Measurements from ENCODE around the gene OR8U1.
"Not testable (repeated sequence)": the region's sequence is repeated elsewhere in the genome, so short reads cannot be mapped to it uniquely, and the experiment has no call there.

Gene OR8U1

DNA sequence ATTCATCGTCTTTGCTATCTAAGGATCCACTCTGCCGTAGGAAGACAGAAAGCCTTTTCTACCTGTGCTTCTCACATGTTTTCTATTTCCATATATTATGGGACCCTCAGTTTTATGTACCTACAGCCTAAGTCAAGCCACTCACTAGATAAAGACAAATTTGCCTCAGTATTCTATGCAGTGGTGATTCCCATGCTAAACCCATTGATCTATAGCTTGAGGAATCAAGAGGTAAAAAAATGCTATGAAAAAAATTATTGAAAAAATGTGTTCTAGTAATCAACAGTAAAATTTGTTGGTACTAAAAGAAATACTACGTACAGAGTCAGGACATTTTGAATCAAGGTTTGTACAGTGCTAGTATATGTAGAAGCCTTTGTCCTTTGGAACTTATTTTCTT, 19.0 kb downstream of the OR8U1 start:
- Histone ChIP-seq H3K27ac (no peak overlapping the region), H3K4me3 (no peak overlapping the region)
- TF ChIP-seq, protein P1, sequence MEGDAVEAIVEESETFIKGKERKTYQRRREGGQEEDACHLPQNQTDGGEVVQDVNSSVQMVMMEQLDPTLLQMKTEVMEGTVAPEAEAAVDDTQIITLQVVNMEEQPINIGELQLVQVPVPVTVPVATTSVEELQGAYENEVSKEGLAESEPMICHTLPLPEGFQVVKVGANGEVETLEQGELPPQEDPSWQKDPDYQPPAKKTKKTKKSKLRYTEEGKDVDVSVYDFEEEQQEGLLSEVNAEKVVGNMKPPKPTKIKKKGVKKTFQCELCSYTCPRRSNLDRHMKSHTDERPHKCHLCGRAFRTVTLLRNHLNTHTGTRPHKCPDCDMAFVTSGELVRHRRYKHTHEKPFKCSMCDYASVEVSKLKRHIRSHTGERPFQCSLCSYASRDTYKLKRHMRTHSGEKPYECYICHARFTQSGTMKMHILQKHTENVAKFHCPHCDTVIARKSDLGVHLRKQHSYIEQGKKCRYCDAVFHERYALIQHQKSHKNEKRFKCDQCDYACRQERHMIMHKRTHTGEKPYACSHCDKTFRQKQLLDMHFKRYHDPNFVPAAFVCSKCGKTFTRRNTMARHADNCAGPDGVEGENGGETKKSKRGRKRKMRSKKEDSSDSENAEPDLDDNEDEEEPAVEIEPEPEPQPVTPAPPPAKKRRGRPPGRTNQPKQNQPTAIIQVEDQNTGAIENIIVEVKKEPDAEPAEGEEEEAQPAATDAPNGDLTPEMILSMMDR (IDR thresholded peaks at IDR 0.05): no peak
- DNase-seq (ENCODE audit: low spot score): no peak

DNA sequence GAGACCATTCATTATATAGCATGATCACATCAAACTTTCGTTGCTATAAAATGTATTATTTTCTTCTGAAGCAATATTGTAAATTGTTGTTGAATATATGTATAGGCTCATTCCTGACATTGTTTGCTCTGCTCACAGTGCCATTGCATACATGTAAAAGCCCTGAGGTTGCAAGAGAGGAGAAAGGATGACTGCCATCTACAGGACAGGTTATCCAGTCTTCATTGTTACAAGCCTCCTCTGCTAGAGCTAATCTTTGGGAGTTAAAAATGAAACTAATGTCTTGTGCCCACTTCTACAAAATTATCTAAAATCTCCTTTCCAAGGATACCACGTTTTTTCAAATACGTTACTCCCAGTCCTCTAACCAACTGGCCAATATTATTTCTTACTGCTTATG, 20.6 kb downstream of the OR8U1 start:
- Histone ChIP-seq H3K4me3 (no peak overlapping the region), H3K27ac (no peak overlapping the region)
- TF ChIP-seq, protein P1 (IDR thresholded peaks at IDR 0.05): no peak
- DNase-seq (ENCODE audit: low spot score): no peak

DNA sequence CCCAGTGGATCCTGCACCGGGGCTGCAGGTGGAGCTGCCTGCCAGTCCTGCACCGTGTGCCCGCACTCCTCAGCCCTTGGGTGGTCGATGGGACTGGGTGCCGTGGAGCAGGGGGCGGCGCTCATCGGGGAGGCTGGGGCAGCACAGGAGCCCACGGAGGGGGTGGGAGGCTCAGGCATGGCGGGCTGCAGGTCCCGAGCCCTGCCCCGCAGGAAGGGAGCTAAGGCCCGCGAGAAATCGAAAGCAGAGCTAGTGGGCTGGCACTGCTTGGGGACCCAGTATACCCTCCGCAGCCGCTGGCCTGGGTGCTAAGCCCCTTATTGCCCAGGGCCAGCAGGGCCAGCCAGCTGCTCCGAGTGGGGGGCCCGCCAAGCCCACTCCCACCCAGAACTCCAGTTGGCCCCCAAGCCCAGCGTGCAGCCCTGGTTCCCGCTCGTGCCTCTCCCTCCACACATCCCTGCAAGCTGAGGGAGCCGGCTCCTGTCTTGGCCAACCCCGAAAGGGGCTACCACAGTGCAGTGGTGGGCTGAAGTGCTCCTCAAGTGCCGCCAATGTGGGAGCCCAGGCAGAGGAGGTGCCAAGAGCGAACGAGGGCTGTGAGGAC, 26.5 kb downstream of the OR8U1 start:
- DNase-seq (ENCODE audit: low spot score): not testable (repeated sequence)

DNA sequence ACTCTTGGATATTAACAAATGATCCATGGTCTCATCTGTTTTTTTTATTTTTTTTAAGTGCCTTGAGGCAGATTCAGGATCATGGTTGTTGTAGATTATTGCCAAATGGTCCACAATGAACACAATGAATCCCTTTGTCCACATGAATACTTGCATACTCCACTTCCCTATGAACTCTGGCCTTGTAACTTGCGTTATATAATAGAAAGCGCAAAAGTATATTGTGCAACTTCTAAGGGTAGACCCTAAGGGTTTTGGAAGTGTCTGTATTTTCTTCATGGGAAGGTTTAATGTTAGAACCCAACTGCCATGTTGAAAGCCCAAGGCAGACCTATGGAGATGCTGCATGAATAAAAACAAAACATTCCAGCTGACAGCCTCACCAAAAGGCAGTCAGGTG, 29.0 kb downstream of the OR8U1 start:
- H3K4me3 ChIP-seq: no peak overlapping the region
- no peak overlapping the region for H3K27ac ChIP-seq
- TF ChIP-seq, protein P1 (IDR thresholded peaks at IDR 0.05): no peak
- no peak for DNase-seq (ENCODE audit: low spot score)

More for the DNA sequence above, 26.5 kb downstream of the OR8U1 start:
- H3K4me3 ChIP-seq, H3K27ac ChIP-seq: not testable (repeated sequence)

DNA sequence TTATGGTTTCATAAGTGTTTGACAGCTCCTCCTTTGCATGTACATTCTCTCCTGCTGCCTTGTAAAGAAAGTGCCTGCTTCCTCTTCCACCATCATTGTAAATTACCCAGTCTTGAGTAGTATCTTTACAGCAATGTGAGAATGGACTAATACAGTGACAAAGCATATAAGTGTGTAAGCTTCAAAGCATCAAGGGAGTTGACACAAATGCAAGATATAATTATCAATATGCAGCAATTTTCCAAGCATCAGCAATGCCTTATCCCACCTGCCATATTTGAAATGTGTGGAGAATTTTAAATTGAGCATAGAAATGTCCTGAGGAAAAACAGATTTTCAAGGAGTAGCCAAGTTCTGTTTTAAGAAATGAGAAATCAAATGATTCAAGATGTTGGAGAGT, 35.4 kb downstream of the OR8U1 start:
- DNase-seq (ENCODE audit: low spot score): no peak
- H3K4me3 ChIP-seq: no peak overlapping the region
- TF ChIP-seq, protein P1 (IDR thresholded peaks at IDR 0.05): no peak
- no peak overlapping the region for H3K27ac ChIP-seq

DNA sequence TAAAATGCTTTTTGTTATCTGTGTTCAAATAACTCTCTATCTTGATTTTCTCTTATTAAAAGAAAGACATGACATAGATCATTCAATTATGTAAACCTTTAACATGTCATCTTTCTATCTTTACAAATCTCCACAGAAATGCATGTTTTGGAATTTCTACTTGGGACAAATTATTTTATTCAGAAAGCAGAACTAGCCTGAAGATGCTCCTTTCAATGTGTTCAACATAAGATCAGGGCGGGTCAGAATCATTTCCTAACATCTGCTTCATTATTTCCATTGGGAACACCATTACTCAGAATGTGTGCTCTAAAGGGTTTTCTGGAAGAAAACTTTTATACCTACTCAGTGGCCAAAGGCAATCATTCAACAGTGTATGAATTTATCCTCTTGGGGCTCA, 37.0 kb downstream of the OR8U1 start, which contains the start of gene OR5AL1:
TSS of gene OR5AL1 (plus strand) at position 301 of the 400 bp plus-strand sequence.
- DNase-seq (ENCODE audit: low spot score): no peak
- no peak within 1 kb of the TSS for H3K4me3 ChIP-seq
- TF ChIP-seq, protein P1 (IDR thresholded peaks at IDR 0.05): no peak
- no peak within 1 kb of the TSS for H3K27ac ChIP-seq
